OCI-LY3 (cell line): ENCODE data around the gene SLC13A5.

Experiments
- EZH2phosphoT487 ChIP-seq: fragments of 200-600 bp; shearing (Covaris generic); IDR thresholded peaks from 2 replicates; pipeline ENCODE4 v1.6.1; 2018; ENCODE audit warnings: antibody characterized with exemption, mixed run types, low read depth
- TF ChIP-seq, protein P1 (sequence below): fragments of 200-600, 300-600 bp; sonication (generic); IDR thresholded peaks from 2 replicates; pipeline ENCODE4 v1.5.1; 2014; ENCODE audit warnings: antibody characterized with exemption, low read length, low read depth

DNA sequence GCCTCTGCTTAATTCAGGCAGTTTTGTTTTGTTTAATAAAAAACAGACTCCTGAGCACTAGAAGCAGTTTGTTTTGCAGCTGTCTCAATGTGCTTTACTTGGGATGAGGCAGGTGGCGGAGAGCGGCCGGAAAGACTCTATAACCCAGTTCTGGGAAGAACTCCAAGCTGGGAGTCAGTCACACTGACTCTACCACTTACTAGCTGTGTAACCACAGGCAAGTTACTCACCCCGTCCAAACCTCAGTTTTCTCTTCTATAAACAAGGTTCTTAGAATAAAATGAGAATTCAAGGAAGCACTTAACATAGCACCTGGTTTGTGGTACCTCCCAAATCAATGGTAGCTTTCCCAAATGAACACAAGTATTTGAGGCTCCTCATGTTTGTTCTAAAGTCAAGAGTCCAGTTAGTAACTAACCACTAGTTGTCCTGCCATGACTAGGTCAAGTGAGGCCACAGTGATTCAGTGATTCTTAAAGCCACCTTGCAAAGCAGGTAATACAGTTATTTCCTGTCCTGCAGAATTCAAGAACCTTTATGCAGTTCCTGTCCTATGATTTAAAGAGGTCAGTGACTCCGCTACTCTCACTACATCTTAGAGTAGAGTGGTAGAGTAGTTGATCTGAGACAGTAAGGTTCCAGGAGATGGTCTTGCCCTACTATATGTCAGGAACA, 69.6 kb downstream of the SLC13A5 start:
- TF ChIP-seq, protein P1, sequence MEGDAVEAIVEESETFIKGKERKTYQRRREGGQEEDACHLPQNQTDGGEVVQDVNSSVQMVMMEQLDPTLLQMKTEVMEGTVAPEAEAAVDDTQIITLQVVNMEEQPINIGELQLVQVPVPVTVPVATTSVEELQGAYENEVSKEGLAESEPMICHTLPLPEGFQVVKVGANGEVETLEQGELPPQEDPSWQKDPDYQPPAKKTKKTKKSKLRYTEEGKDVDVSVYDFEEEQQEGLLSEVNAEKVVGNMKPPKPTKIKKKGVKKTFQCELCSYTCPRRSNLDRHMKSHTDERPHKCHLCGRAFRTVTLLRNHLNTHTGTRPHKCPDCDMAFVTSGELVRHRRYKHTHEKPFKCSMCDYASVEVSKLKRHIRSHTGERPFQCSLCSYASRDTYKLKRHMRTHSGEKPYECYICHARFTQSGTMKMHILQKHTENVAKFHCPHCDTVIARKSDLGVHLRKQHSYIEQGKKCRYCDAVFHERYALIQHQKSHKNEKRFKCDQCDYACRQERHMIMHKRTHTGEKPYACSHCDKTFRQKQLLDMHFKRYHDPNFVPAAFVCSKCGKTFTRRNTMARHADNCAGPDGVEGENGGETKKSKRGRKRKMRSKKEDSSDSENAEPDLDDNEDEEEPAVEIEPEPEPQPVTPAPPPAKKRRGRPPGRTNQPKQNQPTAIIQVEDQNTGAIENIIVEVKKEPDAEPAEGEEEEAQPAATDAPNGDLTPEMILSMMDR = no peak
- TF ChIP-seq EZH2phosphoT487 = no peak
